Panc1 (cell line): ENCODE data around the gene TRIO. TPM values are rescaled to one million over a fixed set of nuclear protein-coding genes. Genes with fewer than 3 reads are reported as not detected.

ENCODE experiments used
- ATAC-seq: fragments of 200-7000 bp; cut with Tn5 transposase; 2 replicates; pipeline ENCODE4 v1.9.1; 2020; ENCODE audit warnings: mild to moderate bottlenecking, moderate library complexity
- BruUV-seq: library from RNA; stranded (reverse); fragments of 400-500 nt; replicated peaks from 2 replicates; lab custom pipeline; 2021; lab: Mats Ljungman, UMichigan
- CTCF ChIA-PET: fragments of 300-600 bp; sonication (Branson Sonifier 250); formaldehyde crosslinking; loops from one replicate; lab custom pipeline; 2022; ENCODE audit warnings: antibody characterized with exemption; lab: Charles Lee
- POLR2A ChIA-PET: fragments of 300-600 bp; sonication (Branson Sonifier 250); formaldehyde crosslinking; loops from one replicate; lab custom pipeline; 2022; ENCODE audit warnings: antibody characterized with exemption; lab: Charles Lee
- DNase-seq: peaks from one replicate; pipeline ENCODE4 v3.0.0-alpha.2; 2010; ENCODE audit warnings: low read depth, low spot score
- H3K27ac ChIP-seq: 2 replicates; pipeline ENCODE4 v1.5.1; 2011; ENCODE audit warnings: mild to moderate bottlenecking, low read length, inconsistent platforms
- H3K27me3 ChIP-seq: fragments of 200-500 bp; sonication (Bioruptor generic); 2 replicates; pipeline ENCODE4 v1.6.0; 2014; ENCODE audit warnings: low read length, inconsistent platforms; ENCODE audit not compliant: control insufficient read depth, insufficient read depth
- H3K36me3 ChIP-seq: fragments of 200-500 bp; sonication (Bioruptor generic); 2 replicates; pipeline ENCODE4 v1.5.1; 2014; ENCODE audit warnings: inconsistent platforms, mild to moderate bottlenecking, low read length, moderate library complexity; ENCODE audit not compliant: control insufficient read depth, insufficient read depth
- H3K4me1 ChIP-seq: 2 replicates; pipeline ENCODE4 v1.5.1; 2011; ENCODE audit warnings: inconsistent platforms, mild to moderate bottlenecking, low read length, moderate library complexity; ENCODE audit not compliant: control insufficient read depth, insufficient read depth
- H3K4me3 ChIP-seq, 2 experiments: 2 replicates each; pipeline ENCODE4 v1.5.1; 2011 to 2012; ENCODE audit warnings: low read depth in 2 of 2, low read length in 2 of 2, mild to moderate bottlenecking in 2 of 2, inconsistent platforms in 1 of 2, moderate library complexity in 1 of 2
- H3K9me3 ChIP-seq: fragments of 200-500 bp; sonication (Bioruptor generic); 2 replicates; pipeline ENCODE4 v1.5.1; 2014; ENCODE audit warnings: low read depth, mild to moderate bottlenecking, inconsistent platforms, low read length, moderate library complexity; ENCODE audit not compliant: control insufficient read depth, insufficient read depth
- POLR2AphosphoS5 ChIP-seq: IDR thresholded peaks from 2 replicates; pipeline ENCODE4 v1.6.1; 2012; ENCODE audit warnings: mild to moderate bottlenecking, low read depth, low read length, moderate library complexity
- SIN3A ChIP-seq: IDR thresholded peaks from 2 replicates; pipeline ENCODE4 v1.6.1; 2012; ENCODE audit warnings: low read depth, mild to moderate bottlenecking, low read length, moderate library complexity, borderline replicate concordance; ENCODE audit not compliant: insufficient read depth
- TCF7L2 ChIP-seq: IDR thresholded peaks from 2 replicates; pipeline ENCODE4 v1.6.1; 2011; ENCODE audit warnings: mild to moderate bottlenecking, low read depth, low read length, inconsistent platforms
- in situ Hi-C: cut with HindIII; loops from 2 replicates; pipeline ENCODE4 v1.10.0; 2016; ENCODE audit warnings: low sequenced_read_pairs, low pct_unique_long_range_greater_than_20kb
- intact Hi-C: fragments of 100-400 bp; cut with micrococcal nuclease; formaldehyde crosslinking; loops from one replicate; pipeline ENCODE4 v1.10.0; 2022; ENCODE audit not compliant: unreplicated experiment
- total RNA-seq: library from RNA; stranded (reverse); gene quantifications from one replicate; pipeline ENCODE4 v1.2.1, GENCODE V29; 2021; ENCODE audit not compliant: unreplicated experiment
- TF ChIP-seq, protein P1 (sequence below): fragments of 450-650 bp; IDR thresholded peaks from 2 replicates; pipeline ENCODE4 v1.5.1; 2017; ENCODE audit warnings: mild to moderate bottlenecking
- TF ChIP-seq, protein P2 (sequence below), 2 experiments: IDR thresholded peaks; 2 replicates each; pipeline ENCODE4 v1.6.1; 2011 to 2012; ENCODE audit warnings: low read depth in 2 of 2, control low read depth in 1 of 2, low read length in 1 of 2, mild to moderate bottlenecking in 1 of 2, moderate library complexity in 1 of 2; ENCODE audit not compliant: insufficient read depth in 1 of 2

Gene TRIO
- total RNA-seq, 1 experiment from 2014 or later = 349 TPM

DNA sequence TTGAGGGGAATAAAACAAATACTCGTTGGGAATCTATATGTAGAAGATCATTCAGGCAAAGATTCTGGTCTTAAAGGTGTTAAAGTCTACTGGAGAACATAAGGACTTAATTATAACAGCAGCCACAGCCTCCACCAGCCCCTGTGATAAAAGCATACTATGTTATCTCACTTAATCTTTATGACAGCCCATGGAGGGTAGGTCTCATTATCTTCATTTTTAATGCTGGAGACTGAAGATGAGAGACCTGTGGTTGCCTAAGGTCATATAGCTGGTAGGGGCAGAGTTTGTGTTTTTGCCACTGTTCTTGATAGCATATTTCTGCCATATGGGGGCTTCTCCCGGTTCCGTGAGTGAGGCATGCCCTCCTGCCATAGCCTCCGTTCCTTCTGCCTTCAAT is 88.7 kb downstream of the TRIO start:
- DNase-seq (no peak), ATAC-seq (no peak)
- H3K27me3 ChIP-seq = no peaks in the 10 kb centered on the region
- no peaks in the 10 kb centered on the region; the same call in 1 of the 2 replicates for H3K36me3 ChIP-seq
- TF ChIP-seq, protein P1, sequence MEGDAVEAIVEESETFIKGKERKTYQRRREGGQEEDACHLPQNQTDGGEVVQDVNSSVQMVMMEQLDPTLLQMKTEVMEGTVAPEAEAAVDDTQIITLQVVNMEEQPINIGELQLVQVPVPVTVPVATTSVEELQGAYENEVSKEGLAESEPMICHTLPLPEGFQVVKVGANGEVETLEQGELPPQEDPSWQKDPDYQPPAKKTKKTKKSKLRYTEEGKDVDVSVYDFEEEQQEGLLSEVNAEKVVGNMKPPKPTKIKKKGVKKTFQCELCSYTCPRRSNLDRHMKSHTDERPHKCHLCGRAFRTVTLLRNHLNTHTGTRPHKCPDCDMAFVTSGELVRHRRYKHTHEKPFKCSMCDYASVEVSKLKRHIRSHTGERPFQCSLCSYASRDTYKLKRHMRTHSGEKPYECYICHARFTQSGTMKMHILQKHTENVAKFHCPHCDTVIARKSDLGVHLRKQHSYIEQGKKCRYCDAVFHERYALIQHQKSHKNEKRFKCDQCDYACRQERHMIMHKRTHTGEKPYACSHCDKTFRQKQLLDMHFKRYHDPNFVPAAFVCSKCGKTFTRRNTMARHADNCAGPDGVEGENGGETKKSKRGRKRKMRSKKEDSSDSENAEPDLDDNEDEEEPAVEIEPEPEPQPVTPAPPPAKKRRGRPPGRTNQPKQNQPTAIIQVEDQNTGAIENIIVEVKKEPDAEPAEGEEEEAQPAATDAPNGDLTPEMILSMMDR = no peak
- TF ChIP-seq, protein P2, sequence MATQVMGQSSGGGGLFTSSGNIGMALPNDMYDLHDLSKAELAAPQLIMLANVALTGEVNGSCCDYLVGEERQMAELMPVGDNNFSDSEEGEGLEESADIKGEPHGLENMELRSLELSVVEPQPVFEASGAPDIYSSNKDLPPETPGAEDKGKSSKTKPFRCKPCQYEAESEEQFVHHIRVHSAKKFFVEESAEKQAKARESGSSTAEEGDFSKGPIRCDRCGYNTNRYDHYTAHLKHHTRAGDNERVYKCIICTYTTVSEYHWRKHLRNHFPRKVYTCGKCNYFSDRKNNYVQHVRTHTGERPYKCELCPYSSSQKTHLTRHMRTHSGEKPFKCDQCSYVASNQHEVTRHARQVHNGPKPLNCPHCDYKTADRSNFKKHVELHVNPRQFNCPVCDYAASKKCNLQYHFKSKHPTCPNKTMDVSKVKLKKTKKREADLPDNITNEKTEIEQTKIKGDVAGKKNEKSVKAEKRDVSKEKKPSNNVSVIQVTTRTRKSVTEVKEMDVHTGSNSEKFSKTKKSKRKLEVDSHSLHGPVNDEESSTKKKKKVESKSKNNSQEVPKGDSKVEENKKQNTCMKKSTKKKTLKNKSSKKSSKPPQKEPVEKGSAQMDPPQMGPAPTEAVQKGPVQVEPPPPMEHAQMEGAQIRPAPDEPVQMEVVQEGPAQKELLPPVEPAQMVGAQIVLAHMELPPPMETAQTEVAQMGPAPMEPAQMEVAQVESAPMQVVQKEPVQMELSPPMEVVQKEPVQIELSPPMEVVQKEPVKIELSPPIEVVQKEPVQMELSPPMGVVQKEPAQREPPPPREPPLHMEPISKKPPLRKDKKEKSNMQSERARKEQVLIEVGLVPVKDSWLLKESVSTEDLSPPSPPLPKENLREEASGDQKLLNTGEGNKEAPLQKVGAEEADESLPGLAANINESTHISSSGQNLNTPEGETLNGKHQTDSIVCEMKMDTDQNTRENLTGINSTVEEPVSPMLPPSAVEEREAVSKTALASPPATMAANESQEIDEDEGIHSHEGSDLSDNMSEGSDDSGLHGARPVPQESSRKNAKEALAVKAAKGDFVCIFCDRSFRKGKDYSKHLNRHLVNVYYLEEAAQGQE (IDR thresholded peaks at IDR 0.05; ENCODE audit: insufficient read depth in 1 of 2, low read depth in 2 of 2, low read length in 1 of 2) = no peak
- TF ChIP-seq TCF7L2 (no peak), SIN3A (no peak), POLR2AphosphoS5 (no peak)
- in situ Hi-C loops (no loop called here), intact Hi-C loops (no loop called here)
- ChIA-PET CTCF (no interaction called here), POLR2A (no interaction called here)
- no peak overlapping the region for H3K4me3 ChIP-seq
- peaks cover 96% of the 10 kb centered on the region for H3K4me1 ChIP-seq
- peak overlapping the region; percentile 96 for H3K27ac ChIP-seq
- BruUV-seq = TSS peak; percentile 0
- no peaks in the 10 kb centered on the region for H3K9me3 ChIP-seq

DNA sequence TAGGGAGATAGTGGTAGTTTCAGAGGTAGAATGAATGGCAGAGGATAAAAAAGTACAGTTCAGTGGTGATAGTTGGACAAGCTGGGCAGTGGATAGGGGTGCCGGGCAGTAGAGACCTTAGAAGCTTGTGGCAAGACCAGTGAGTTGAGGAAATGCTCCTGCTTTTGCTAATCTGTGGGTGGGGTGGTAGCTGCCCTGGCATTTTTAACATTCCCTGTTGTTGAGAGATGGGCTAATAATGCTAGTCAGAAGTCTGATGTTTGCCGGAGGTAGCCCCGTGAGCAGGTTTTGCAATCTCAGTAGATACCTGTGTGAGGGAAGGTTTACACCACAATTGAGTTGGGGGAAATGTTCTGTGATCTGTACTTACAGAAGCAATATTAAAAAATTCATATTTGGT is 91.1 kb downstream of the TRIO start:
- ATAC-seq (no peak), DNase-seq (no peak)
- intact Hi-C loops (no loop called here), in situ Hi-C loops (no loop called here)
- POLR2A ChIA-PET = interaction anchor here (0.7 kb wide), 1 partner anchor 59 kb away, joined by 6 read pairs; no protein-coding TSS in a partner anchor
- Histone ChIP-seq H3K4me3 (no peak overlapping the region), H3K27me3 (no peaks in the 10 kb centered on the region), H3K27ac (peak overlapping the region; percentile 86), H3K9me3 (no peaks in the 10 kb centered on the region), H3K4me1 (peaks cover 96% of the 10 kb centered on the region), H3K36me3 (no peaks in the 10 kb centered on the region; the same call in 1 of the 2 replicates)
- no peak for TF ChIP-seq POLR2AphosphoS5
- no peak for TF ChIP-seq TCF7L2
- TF ChIP-seq, protein P2 (IDR thresholded peaks at IDR 0.05; ENCODE audit: insufficient read depth in 1 of 2, low read depth in 2 of 2, low read length in 1 of 2) = no peak
- TF ChIP-seq, protein P1 = no peak
- no peak for TF ChIP-seq SIN3A
- CTCF ChIA-PET = no interaction called here
- no TSS peak for BruUV-seq
